Endothelial cell of umbilical vein (primary cell): Measurements from ENCODE around the gene INPP5A. TPM values are rescaled to one million over a fixed set of nuclear protein-coding genes. Genes with fewer than 3 reads are reported as not detected.

Experiments
- BruUV-seq: library from RNA; stranded (reverse); fragments of 400-500 nt; replicated peaks from 2 replicates; lab custom pipeline; 2021; lab: Mats Ljungman, UMichigan
- CTCF ChIA-PET: fragments of 300-600, 350-600 bp; sonication (Branson Sonifier 250); formaldehyde crosslinking; loops from one replicate; lab custom pipeline; 2021; ENCODE audit warnings: antibody characterized with exemption, inconsistent platforms; lab: Charles Lee
- POLR2A ChIA-PET: fragments of 300-600, 350-600 bp; sonication (Branson Sonifier 250); formaldehyde crosslinking; loops from one replicate; lab custom pipeline; 2021; ENCODE audit warnings: antibody characterized with exemption, inconsistent platforms; lab: Charles Lee
- DNase-seq: peaks from one replicate; pipeline ENCODE4 v3.0.0-alpha.2; 2011; ENCODE audit warnings: low read depth, low spot score
- FAIRE-seq: peaks from 2 replicates; lab custom pipeline; 2011; peaks lifted over from hg19 to GRCh38; lab: Jason Lieb, UNC
- H2AFZ ChIP-seq: 2 replicates; pipeline ENCODE4 v1.6.0; 2012; ENCODE audit warnings: low read depth, low read length, control low read depth, inconsistent platforms
- H3K27ac ChIP-seq: 2 replicates; pipeline ENCODE4 v1.5.1; 2011; ENCODE audit warnings: low read depth, mild to moderate bottlenecking, control low read depth, low read length, moderate library complexity; ENCODE audit not compliant: insufficient read depth
- H3K27me3 ChIP-seq, 2 experiments: 2 replicates each; pipeline versions ENCODE4 v1.6.0 to v1.6.1; 2011; ENCODE audit warnings: low read length in 2 of 2, mixed read lengths in 1 of 2; ENCODE audit not compliant: control insufficient read depth in 2 of 2, insufficient read depth in 2 of 2
- H3K36me3 ChIP-seq, 2 experiments: 2 replicates in 1 of 2; 3 replicates in 1 of 2; pipeline ENCODE4 v1.5.1; 2011; ENCODE audit warnings: low read length in 2 of 2, mild to moderate bottlenecking in 1 of 2, moderate library complexity in 1 of 2; ENCODE audit not compliant: control insufficient read depth in 2 of 2, insufficient read depth in 2 of 2; ENCODE audit errors: extremely low read depth in 1 of 2
- H3K4me1 ChIP-seq: 3 replicates; pipeline ENCODE4 v1.5.1; 2011; ENCODE audit warnings: mild to moderate bottlenecking, low read length; ENCODE audit not compliant: control insufficient read depth, insufficient read depth; ENCODE audit errors: extremely low read depth
- H3K4me2 ChIP-seq: 2 replicates; pipeline ENCODE4 v1.6.1; 2011; ENCODE audit warnings: low read length, control low read depth, mixed read lengths; ENCODE audit not compliant: insufficient read depth
- H3K4me3 ChIP-seq, 3 experiments: fragments of 200-600 bp in 1 of 3; sonication (generic), shearing (Covaris generic) in 1 of 3; replicated peaks in 1 of 3; 2 replicates each; pipeline ENCODE4 v1.5.1; 2011 to 2016; ENCODE audit warnings: control low read depth in 3 of 3, low read length in 3 of 3, mild to moderate bottlenecking in 2 of 3, inconsistent platforms in 1 of 3, low read depth in 1 of 3, moderate library complexity in 1 of 3; ENCODE audit not compliant: insufficient read depth in 1 of 3
- H3K79me2 ChIP-seq: 2 replicates; pipeline ENCODE4 v1.6.0; 2012; ENCODE audit warnings: low read length, inconsistent platforms; ENCODE audit not compliant: control insufficient read depth, insufficient read depth
- H3K9ac ChIP-seq: replicated peaks from 2 replicates; pipeline ENCODE3; 2011; ENCODE audit warnings: low read length, control low read depth; ENCODE audit not compliant: insufficient read depth; ENCODE audit errors: extremely low read depth
- H3K9me1 ChIP-seq: replicated peaks from 3 replicates; pipeline ENCODE4 v1.6.0; 2011; ENCODE audit warnings: mild to moderate bottlenecking, low read length; ENCODE audit not compliant: control insufficient read depth, insufficient read depth; ENCODE audit errors: extremely low read depth
- H3K9me3 ChIP-seq: replicated peaks from 2 replicates; pipeline ENCODE4 v1.5.1; 2012; ENCODE audit warnings: low read length, inconsistent platforms; ENCODE audit not compliant: control insufficient read depth, insufficient read depth
- H4K20me1 ChIP-seq: replicated peaks from 2 replicates; pipeline ENCODE3; 2011; ENCODE audit warnings: mild to moderate bottlenecking, low read length; ENCODE audit not compliant: control insufficient read depth, insufficient read depth; ENCODE audit errors: extremely low read depth
- CTCF ChIP-seq, 2 donors: IDR thresholded peaks; 1 replicate in 1 of 2; 2 replicates in 1 of 2; pipeline ENCODE4 v1.5.1; 2011; ENCODE audit warnings: low read length in 2 of 2, mild to moderate bottlenecking in 2 of 2, moderate library complexity in 2 of 2, control low read depth in 1 of 2, inconsistent platforms in 1 of 2, low read depth in 1 of 2; ENCODE audit not compliant: insufficient read depth in 1 of 2; ENCODE audit errors: extremely low read depth in 1 of 2
- EZH2 ChIP-seq: IDR thresholded peaks from 2 replicates; pipeline ENCODE4 v1.6.1; 2012; ENCODE audit warnings: borderline replicate concordance, low read depth, mild to moderate bottlenecking, moderate library complexity, low read length, inconsistent platforms; ENCODE audit not compliant: severe bottlenecking
- FOS ChIP-seq: IDR thresholded peaks from 2 replicates; pipeline ENCODE4 v1.6.1; 2011; ENCODE audit warnings: mild to moderate bottlenecking, low read length, moderate library complexity, borderline replicate concordance; ENCODE audit not compliant: insufficient read depth
- GATA2 ChIP-seq: IDR thresholded peaks from 2 replicates; pipeline ENCODE4 v1.7.0; 2011; ENCODE audit warnings: low read depth, mild to moderate bottlenecking, moderate library complexity, mixed read lengths, low read length; ENCODE audit not compliant: insufficient read length, insufficient read depth
- JUN ChIP-seq: IDR thresholded peaks from 2 replicates; pipeline ENCODE4 v1.6.1; 2011; ENCODE audit warnings: borderline replicate concordance, low read depth; ENCODE audit not compliant: insufficient read length, insufficient read depth
- MAX ChIP-seq: IDR thresholded peaks from 2 replicates; pipeline ENCODE4 v1.6.1; 2011; ENCODE audit not compliant: insufficient read depth, insufficient read length
- MYC ChIP-seq: IDR thresholded peaks from one replicate; pipeline ENCODE4 v1.6.1; 2011; ENCODE audit warnings: mild to moderate bottlenecking, low read depth, low read length
- POLR2A ChIP-seq: IDR thresholded peaks from 2 replicates; pipeline ENCODE4 v1.6.1; 2012; ENCODE audit warnings: low read depth, mild to moderate bottlenecking, control low read depth, low read length
- POLR2AphosphoS5 ChIP-seq: IDR thresholded peaks from 2 replicates; pipeline ENCODE4 v1.6.1; 2012; ENCODE audit warnings: low read depth, mild to moderate bottlenecking, control low read depth, low read length, moderate library complexity; ENCODE audit not compliant: insufficient read depth
- dilution Hi-C: fragments of 300-500 bp; cut with MboI; formaldehyde crosslinking; loops from one replicate; pipeline ENCODE4 v1.15.0; 2019; ENCODE audit warnings: low sequenced_read_pairs; ENCODE audit not compliant: extremely low pct_ligation_motif_present
- intact Hi-C: fragments of 100-400 bp; cut with micrococcal nuclease; formaldehyde crosslinking; loops from one replicate; pipeline ENCODE4 v1.10.0; 2022
- polyA plus RNA-seq, 4 experiments: library from polyadenylated mRNA; depleted of rRNA in 3 of 4; stranded (reverse) in 3 of 4; unstranded in 1 of 4; fragments of >200 nt; gene quantifications; 2 replicates each; pipeline versions ENCODE4 v1.2.1 to v1.2.3, GENCODE V29; 2011 to 2012; ENCODE audit warnings: missing spikeins in 1 of 4
- total RNA-seq: library from RNA; stranded (reverse); gene quantifications from 2 replicates; pipeline ENCODE4 v1.2.3, GENCODE V29; 2021

The INPP5A gene
- total and polyA plus RNA-seq, 2 donors (not counting 3 experiments of a cell fraction or from before 2014, with no cell fraction given), result 22.9 to 33.2 TPM

GRCh38 chr10:132817701-132818211 is 280.2 kb downstream of the INPP5A start:
- no peak overlapping the region for H3K9ac ChIP-seq
- H3K27me3 ChIP-seq, result no peaks in the 10 kb centered on the region
- H3K27ac ChIP-seq, result no peak overlapping the region
- H3K36me3 ChIP-seq, result no peaks in the 10 kb centered on the region
- no peaks in the 10 kb centered on the region for H3K4me1 ChIP-seq
- H3K4me3 ChIP-seq, result no peak overlapping the region
- TF ChIP-seq GATA2, result no peak
- no peak for TF ChIP-seq CTCF (IDR thresholded peaks at IDR 0.05; ENCODE audit: extremely low read depth in 1 of 2, insufficient read depth in 1 of 2, low read depth in 1 of 2, low read length in 2 of 2)
- no peak for TF ChIP-seq EZH2
- TF ChIP-seq POLR2AphosphoS5, result no peak
- TF ChIP-seq JUN, result no peak
- no peak for TF ChIP-seq FOS
- no peak for TF ChIP-seq MYC
- TF ChIP-seq MAX, result no peak
- TF ChIP-seq POLR2A, result no peak
- H3K4me2 ChIP-seq, result no peak overlapping the region
- H3K9me3 ChIP-seq, result no peaks in the 10 kb centered on the region
- intact Hi-C loops (no loop called here), dilution Hi-C loops (no loop called here)
- ChIA-PET POLR2A (no interaction called here), CTCF (no interaction called here)
- H3K79me2 ChIP-seq, result no peaks in the 10 kb centered on the region
- no peaks in the 10 kb centered on the region for H3K9me1 ChIP-seq
- H2AFZ ChIP-seq, result no peak overlapping the region
- no TSS peak for BruUV-seq
- no peaks in the 10 kb centered on the region for H4K20me1 ChIP-seq
- DNase-seq (no peak), FAIRE-seq (no peak)
